ENCODE measurements around the gene CELSR1.

The CELSR1 gene

DNA sequence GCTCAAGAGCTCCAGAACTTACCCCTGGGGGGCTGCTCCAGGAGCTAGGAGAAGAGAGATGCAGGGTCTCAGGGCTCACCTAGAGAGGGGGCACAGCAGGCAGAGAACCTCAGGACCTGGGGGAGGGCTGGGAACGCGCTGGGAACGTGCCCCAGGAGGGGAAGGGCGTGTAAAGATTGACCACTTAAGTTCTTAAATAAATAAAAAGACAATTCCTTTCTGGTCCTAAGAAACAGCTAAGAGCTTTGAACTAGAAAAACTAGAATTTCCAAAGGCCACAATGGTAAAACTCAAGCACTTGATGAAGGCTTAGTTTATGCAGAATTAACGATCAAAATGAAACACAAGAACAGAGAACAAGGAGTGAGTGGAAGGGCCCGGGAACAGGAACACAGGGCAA lies 89.1 kb downstream of the CELSR1 start:
- no peak for DNase-seq (ENCODE audit: low read depth, low spot score)

DNA sequence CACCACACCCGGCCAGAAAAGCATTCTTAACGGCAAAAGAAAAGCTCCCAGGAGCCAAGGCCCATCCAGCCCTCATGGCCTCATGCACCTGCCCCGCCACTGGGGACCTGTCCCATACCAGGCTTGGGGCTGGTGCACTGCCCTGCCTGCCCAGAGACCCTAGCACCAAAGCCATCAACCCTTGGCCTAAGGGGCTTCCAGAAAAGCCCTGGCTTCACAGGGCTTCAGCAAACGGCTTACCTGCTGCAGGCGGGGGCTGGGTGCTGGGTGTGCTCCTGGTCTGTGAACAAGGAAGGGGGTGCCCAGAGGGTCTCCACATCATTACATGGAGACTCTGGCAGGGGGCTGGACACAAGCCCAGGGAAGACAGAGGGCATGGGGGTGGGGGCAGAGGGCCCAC lies 89.5 kb downstream of the CELSR1 start:
- no peak for DNase-seq (ENCODE audit: low read depth, low spot score)

DNA sequence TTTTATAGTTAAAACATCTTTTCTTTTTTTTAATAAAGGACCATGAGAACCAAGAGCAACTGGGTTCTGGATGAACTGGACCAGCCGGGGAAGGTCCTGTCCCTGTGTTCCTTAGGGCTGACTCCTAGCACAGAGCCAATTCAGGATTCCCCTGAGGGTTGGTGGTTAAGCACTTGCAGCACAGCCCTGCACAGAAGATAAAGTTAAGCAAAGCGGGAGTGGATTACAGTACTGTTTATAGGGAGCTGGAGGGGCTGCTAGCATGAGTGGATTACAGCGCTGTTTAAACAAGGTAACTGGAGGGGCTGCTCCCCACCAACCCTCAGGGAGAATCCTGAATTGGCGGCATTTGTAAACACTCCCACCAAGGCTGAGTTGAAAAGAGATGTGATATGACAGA lies 90.6 kb downstream of the CELSR1 start:
- DNase-seq (ENCODE audit: low read depth, low spot score) = no peak

DNA sequence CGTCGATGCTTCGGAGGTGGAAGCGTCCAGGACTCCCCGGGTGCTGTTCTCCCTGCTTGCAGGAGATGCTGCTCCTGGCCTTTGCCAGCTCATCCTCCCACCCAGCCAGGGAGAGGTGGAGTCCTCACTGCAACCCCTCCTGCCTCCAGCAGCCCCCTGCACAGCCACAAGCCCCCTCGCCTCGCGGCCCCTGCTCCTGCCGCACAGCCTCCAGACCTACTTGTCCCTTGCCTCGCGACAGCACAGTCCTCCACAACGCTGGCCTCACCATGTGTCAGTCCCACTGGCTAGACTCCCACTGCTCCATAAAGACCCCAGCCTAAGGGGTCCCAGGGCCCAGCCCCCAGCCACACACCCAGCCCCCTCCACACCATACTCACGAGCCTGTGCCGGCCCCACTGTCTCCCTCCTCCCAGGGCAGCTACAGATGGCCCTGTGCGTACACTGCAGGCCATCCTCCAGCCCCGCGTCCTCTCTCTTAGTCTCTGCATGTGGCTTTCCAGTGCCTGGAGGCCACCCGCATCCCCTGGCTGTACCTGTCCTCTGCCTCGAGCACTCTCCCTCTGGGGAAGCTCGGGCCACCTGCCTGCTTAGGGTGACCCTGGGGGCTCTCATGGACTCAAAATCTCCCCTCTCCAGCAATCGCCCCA lies 91.5 kb downstream of the CELSR1 start:
- no peak for DNase-seq (ENCODE audit: low read depth, low spot score)

- no peak for DNase-seq (ENCODE audit: low read depth, low spot score)
Observed at GRCh38 chr22:46444390-46444854, 93.0 kb downstream of the CELSR1 start.

GRCh38 chr22:46443850-46444389 lies 93.5 kb downstream of the CELSR1 start:
- DNase-seq (ENCODE audit: low read depth, low spot score) = no peak

- DNase-seq (ENCODE audit: low read depth, low spot score) = no peak
Observed at GRCh38 chr22:46442217-46442853, 95.1 kb downstream of the CELSR1 start.

DNA sequence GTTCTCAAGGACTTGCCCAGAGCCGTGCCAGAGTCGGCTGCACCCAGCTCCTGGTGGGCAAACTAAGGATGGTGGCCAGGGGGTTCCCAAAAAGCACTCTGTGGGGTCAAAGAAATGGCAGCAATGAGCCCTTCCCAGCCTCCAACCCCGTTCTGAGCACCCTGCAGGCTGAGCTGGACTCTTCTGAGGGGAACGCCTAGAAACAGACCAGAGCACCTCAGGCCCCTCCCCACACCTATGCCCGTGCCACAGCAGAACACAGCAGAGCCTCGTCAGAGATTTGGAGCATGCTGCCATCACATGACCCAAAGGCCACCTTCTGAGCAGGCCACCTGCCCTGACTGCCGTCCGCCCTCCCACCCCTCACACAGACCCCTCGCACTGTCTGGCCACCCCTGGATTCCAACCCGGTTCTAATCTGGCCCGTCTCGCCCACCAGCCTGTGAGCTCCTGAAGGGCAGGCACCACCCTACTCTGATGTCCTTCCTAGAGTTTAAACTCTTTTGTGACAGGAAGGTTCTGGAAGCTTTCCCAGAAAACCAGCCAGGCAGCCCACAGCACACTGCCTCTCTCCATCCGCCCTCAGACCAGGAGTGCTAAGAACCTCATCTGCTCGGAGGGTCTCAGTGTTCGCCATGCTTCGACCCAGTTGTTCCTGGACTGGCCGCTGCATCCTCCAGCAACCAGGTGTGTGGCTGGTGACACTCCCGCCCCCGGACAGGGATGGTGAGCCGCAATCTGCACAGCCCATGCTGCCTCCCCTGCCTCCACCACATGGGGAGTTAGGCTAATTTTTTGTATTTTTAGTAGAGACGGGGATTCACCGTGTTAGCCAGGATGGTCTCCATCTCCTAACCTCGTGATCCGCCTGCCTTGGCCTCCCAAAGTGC lies 97.6 kb downstream of the CELSR1 start:
- no peak for DNase-seq (ENCODE audit: low read depth, low spot score)

DNA sequence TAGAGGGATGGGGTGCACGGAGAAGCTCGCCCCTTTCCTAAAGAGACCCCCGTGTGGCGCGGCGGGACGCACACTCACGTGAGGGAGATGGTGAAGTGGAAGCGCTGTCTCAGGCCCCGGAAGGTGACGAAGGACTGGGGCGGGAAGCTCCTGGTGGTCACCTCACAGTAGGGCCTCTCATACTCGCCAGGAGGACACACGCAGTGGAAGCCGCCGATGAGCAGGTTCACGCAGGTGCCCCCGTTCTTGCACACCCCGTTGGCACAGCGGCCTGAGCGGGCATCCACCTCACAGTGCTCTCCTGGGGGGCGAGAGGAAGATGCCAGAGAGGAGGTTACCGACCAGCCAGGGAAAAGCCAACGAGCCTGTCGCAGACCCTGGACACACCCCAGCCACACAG lies 98.3 kb downstream of the CELSR1 start:
- no peak for DNase-seq (ENCODE audit: low read depth, low spot score)

- no peak for DNase-seq (ENCODE audit: low read depth, low spot score)
Observed at GRCh38 chr22:46437671-46438440, 99.6 kb downstream of the CELSR1 start.

DNA sequence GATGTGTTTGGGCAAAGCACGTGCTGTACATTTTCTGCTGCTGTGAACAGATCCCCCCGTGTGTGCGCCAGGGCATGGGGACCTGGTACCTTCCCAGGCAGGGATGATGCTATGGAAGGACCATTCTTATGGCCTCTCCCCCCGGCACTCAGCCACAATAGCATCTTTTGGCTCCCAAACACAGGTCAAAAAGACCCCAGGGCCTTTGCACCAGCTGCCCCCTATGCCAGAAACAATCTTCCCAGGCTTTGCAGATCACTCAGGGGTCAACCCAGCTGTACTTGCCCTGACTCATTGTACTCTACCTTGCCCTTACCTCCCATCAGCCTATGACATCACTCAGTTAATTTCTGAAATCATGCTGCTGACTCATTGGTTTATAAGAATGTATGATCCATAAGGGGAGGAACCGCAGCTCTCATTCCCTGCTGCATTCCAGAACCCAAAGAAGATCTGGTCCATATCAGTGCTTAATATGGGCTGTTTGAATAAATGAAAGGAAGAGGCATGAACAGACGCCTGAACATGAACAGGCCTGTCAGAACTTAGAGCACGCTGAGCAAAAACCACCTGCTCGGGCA lies 100.7 kb downstream of the CELSR1 start:
- no peak for DNase-seq (ENCODE audit: low read depth, low spot score)

DNA sequence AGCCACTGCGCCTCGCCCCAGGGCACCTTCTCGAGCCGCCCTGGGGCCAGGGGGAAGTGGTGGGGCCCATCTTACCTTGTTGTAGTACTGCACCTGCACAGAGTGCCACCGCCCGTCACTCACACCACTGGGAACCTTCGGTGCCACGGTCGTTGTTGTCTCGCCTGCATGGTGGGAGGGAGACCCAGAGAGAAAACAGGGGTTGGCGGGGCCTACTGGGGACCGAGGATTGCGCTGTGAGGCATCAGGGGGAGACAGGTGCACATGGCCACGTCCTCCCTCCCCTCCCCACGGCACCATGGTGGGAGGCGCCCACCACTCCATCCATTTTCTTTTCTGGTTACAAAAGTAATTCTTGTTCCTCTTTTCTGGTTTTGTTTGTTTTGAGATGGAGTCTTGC lies 104.1 kb downstream of the CELSR1 start:
- no peak for DNase-seq (ENCODE audit: low read depth, low spot score)

- DNase-seq (ENCODE audit: low read depth, low spot score) = no peak
Observed at GRCh38 chr22:46432164-46433068, 105.0 kb downstream of the CELSR1 start.

- no peak for DNase-seq (ENCODE audit: low read depth, low spot score)
Observed at GRCh38 chr22:46430961-46431838, 106.2 kb downstream of the CELSR1 start.

DNA sequence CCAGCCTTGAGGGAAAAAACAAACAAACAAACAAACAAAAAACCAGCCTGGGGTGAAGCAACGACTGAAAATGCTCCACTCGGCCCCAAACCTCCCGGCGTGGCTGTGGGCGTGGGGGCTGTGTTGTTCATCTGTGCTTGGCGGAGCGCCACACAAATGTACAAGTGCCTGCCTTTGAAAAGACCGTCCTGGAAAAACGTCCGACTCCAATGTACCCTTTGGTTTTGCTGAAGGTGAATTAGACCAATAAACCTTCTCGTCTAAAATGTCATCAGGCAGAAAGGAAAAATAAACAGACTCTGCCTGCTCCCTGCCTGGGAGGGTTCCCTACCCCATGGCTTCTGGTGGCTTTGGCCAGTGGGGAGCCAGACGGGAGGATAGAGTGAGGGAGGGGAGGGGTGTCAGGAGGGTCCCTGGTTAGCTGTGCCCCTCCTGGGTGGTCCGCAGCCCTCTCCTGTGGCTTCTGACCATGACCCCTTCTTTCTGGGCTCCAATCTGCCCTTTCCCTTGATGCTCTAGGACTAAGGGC lies 108.0 kb downstream of the CELSR1 start:
- no peak for DNase-seq (ENCODE audit: low read depth, low spot score)

- DNase-seq (ENCODE audit: low read depth, low spot score) = no peak
Observed at GRCh38 chr22:46428602-46429324, 108.7 kb downstream of the CELSR1 start.

- DNase-seq (ENCODE audit: low read depth, low spot score) = no peak
Observed at GRCh38 chr22:46428171-46428570, 109.2 kb downstream of the CELSR1 start.

DNA sequence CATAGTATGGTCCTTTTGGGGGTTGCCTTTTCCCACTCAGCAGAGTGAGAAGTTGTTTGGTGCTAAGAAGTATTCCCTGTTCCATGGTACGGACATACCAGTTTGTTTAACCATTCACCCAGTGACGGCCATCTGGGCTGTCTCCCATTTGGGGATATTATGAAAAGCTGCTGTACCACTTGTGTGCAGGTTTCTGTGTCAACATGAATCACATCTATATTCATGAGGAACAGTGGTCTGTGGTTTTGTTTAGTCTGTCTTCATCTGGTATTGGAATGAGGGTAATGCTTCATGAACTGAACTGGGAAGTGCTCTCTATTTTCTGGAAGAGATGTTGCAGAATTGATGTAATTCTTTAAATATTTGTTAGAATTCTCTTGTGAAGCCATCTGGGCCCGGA lies 112.4 kb downstream of the CELSR1 start:
- no peak for DNase-seq (ENCODE audit: low read depth, low spot score)

All from iPS DF 19.7 (cell line).